HepG2 (cell line): ENCODE results near the gene PTMA. TPM values are rescaled to one million over a fixed set of nuclear protein-coding genes. Genes with fewer than 3 reads are reported as not detected.

Experiments used
- AKAP8 ChIP-seq: sonication (generic); formaldehyde crosslinking; IDR thresholded peaks from 2 replicates; pipeline ENCODE4 v1.5.1; 2020; ENCODE audit warnings: mild to moderate bottlenecking, missing genetic modification reagents
- ARHGAP35 ChIP-seq: sonication (generic); formaldehyde crosslinking; IDR thresholded peaks from 2 replicates; pipeline ENCODE4 v1.9.0; 2022; ENCODE audit warnings: mild to moderate bottlenecking, inconsistent platforms, moderate library complexity, missing genetic modification reagents, borderline replicate concordance
- GZF1 ChIP-seq: sonication (generic); formaldehyde crosslinking; IDR thresholded peaks from 2 replicates; pipeline ENCODE4 v1.5.1; 2020; ENCODE audit warnings: mild to moderate bottlenecking, missing genetic modification reagents
- HMGA1 ChIP-seq: sonication (generic); formaldehyde crosslinking; conservative IDR thresholded peaks from 2 replicates; pipeline ENCODE4 v1.4.0; 2020; ENCODE audit warnings: missing genetic modification reagents
- ISX ChIP-seq: sonication (generic); formaldehyde crosslinking; conservative IDR thresholded peaks from 2 replicates; pipeline ENCODE4 v1.5.0; 2020; ENCODE audit warnings: missing genetic modification reagents
- POLR2AphosphoS2 ChIP-seq: IDR thresholded peaks from 2 replicates; pipeline ENCODE4 v1.6.1; 2011; ENCODE audit warnings: low read depth, low read length, improper control_type of control experiment
- RFX1 ChIP-seq: fragments of 450-650 bp; IDR thresholded peaks from 2 replicates; pipeline ENCODE4 v1.6.1; 2017
- SALL2 ChIP-seq: sonication (generic); formaldehyde crosslinking; IDR thresholded peaks from 2 replicates; pipeline ENCODE4 v1.8.1; 2023; ENCODE audit warnings: mild to moderate bottlenecking, missing genetic modification reagents, inconsistent platforms
- SP4 ChIP-seq: sonication (generic); formaldehyde crosslinking; IDR thresholded peaks from 2 replicates; pipeline ENCODE4 v1.8.1; 2023; ENCODE audit warnings: mild to moderate bottlenecking, missing genetic modification reagents
- TEAD2 ChIP-seq: sonication (generic); formaldehyde crosslinking; IDR thresholded peaks from 2 replicates; pipeline ENCODE4 v1.9.0; 2021; ENCODE audit warnings: missing genetic modification reagents
- YEATS2 ChIP-seq: sonication (generic); formaldehyde crosslinking; IDR thresholded peaks from 2 replicates; pipeline ENCODE4 v1.4.0; 2020; ENCODE audit warnings: missing genetic modification reagents, borderline replicate concordance
- ZNF33B ChIP-seq: sonication (generic); formaldehyde crosslinking; IDR thresholded peaks from 2 replicates; pipeline ENCODE4 v1.5.1; 2020; ENCODE audit warnings: mild to moderate bottlenecking, missing genetic modification reagents
- ZNF501 ChIP-seq: sonication (generic); formaldehyde crosslinking; IDR thresholded peaks from 2 replicates; pipeline ENCODE4 v1.5.1; 2020; ENCODE audit warnings: mild to moderate bottlenecking, moderate library complexity, missing genetic modification reagents
- ZNF841 ChIP-seq: sonication (generic); formaldehyde crosslinking; IDR thresholded peaks from 2 replicates; pipeline ENCODE4 v1.8.1; 2023; ENCODE audit warnings: missing genetic modification reagents, borderline replicate concordance
- polyA plus RNA-seq, 8 experiments: library from polyadenylated mRNA; depleted of rRNA in 3 of 8; stranded (reverse) in 7 of 8; unstranded in 1 of 8; fragments of >200 nt; fragmentation: Illumina TruSeq in 4 of 8; extraction: Trizol in 4 of 8; gene quantifications; 2 replicates each; pipeline versions ENCODE4 v1.2.1 to v1.2.3, GENCODE V29; 2011 to 2016; ENCODE audit warnings: low read depth in 4 of 8, missing spikeins in 1 of 8, mixed read lengths in 1 of 8; ENCODE audit not compliant: insufficient read depth in 1 of 8
- total RNA-seq, 5 experiments: library from RNA; depleted of rRNA; stranded (reverse); fragments of >200 nt; fragmentation: Illumina TruSeq; extraction: Trizol; gene quantifications; 2 replicates each; pipeline ENCODE4 v1.2.3, GENCODE V29; 2016; ENCODE audit warnings: low read depth in 1 of 5
- TF ChIP-seq, protein P1 (sequence below): sonication (generic); formaldehyde crosslinking; IDR thresholded peaks from 2 replicates; pipeline ENCODE4 v1.4.0; 2020; ENCODE audit warnings: mild to moderate bottlenecking, missing genetic modification reagents
- TF ChIP-seq, protein P2 (sequence below): sonication (generic); formaldehyde crosslinking; IDR thresholded peaks from 2 replicates; pipeline ENCODE4 v1.5.0; 2020; ENCODE audit warnings: missing genetic modification reagents
- TF ChIP-seq, protein P3 (sequence below): sonication (generic); formaldehyde crosslinking; IDR thresholded peaks from 2 replicates; pipeline ENCODE4 v1.4.0; 2020; ENCODE audit warnings: missing genetic modification reagents
- TF ChIP-seq, protein P4 (sequence below): IDR thresholded peaks from 2 replicates; pipeline ENCODE4 v1.6.1; 2016; ENCODE audit warnings: low read depth, control low read depth
- TF ChIP-seq, protein P5 (sequence below): sonication (generic); formaldehyde crosslinking; IDR thresholded peaks from 2 replicates; pipeline ENCODE4 v1.8.0; 2023; ENCODE audit warnings: mild to moderate bottlenecking, missing genetic modification reagents
- TF ChIP-seq, protein P6 (sequence below): sonication (generic); formaldehyde crosslinking; IDR thresholded peaks from 2 replicates; pipeline ENCODE4 v1.9.0; 2021; ENCODE audit warnings: missing genetic modification reagents, borderline replicate concordance

PTMA gene
- total and polyA plus RNA-seq, 2 of the 13 experiments (the other 11 are each of a cell fraction or from before 2014, with no cell fraction given): 190 to 1,086 TPM

DNA sequence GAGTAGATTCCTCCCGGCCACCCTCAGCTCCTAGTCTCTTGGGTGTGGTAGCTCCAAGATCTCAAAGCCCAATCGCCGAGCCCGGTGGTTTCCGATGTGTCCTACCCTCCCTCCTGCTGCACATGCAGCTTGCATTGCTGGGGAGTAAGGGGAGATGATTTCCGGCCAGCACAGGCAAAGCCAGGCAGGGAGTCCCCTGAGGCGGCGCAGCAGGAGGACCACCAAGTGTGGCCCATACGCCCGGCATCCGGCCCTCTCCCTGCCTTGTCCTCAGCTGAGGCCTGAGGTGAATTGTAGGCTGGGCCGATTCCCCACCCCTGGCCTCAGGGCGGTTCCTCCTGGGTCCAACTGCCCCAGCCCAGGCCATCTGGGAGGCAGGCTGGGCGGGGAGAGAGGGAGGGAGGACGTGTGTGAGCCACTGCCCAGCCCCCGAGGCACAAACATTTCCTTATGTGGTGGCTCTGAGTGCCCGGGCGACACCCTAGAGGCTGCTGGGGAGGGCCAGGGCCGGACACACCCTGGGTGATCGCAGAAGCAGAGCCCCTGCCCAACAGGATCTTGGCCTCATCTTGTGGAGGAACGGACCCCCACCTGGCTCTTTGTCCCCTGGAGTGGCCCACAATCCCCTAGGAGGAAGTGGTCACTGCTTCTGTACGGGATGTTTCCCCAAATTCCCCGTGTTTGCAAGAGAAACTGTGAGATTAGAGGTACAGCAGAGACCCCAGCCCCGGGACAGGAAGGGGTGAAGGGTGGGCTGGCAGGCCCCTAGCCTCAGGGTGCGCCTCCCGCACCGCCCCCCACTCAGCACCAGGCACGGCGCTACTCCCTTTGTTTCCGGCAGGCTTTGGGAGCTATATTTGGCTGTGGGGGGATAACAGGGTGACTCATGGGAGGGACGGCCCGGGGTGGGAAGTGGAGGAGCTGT is 41.9 kb upstream of the PTMA start (continued):
- TF ChIP-seq GZF1 (no peak), ZNF501 (CRISPR knock-in tag) (no peak), RFX1 (no peak), SALL2 (CRISPR knock-in tag) (peak; percentile 43; the same call in 1 of the 2 replicates), ISX (CRISPR knock-in tag) (no peak), TEAD2 (CRISPR knock-in tag) (no peak), ZNF33B (CRISPR knock-in tag) (no peak), HMGA1 (CRISPR knock-in tag) (no peak), YEATS2 (CRISPR knock-in tag) (peak; percentile 12; the same call in 1 of the 2 replicates), POLR2AphosphoS2 (no peak), ZNF841 (CRISPR knock-in tag) (no peak), AKAP8 (no peak; the same call in 1 of the 2 replicates), ARHGAP35 (CRISPR knock-in tag) (0 out of 2 replicates have a peak, but pooled peaks have one; percentile 48), SP4 (CRISPR knock-in tag) (no peak)
- TF ChIP-seq, protein P1, sequence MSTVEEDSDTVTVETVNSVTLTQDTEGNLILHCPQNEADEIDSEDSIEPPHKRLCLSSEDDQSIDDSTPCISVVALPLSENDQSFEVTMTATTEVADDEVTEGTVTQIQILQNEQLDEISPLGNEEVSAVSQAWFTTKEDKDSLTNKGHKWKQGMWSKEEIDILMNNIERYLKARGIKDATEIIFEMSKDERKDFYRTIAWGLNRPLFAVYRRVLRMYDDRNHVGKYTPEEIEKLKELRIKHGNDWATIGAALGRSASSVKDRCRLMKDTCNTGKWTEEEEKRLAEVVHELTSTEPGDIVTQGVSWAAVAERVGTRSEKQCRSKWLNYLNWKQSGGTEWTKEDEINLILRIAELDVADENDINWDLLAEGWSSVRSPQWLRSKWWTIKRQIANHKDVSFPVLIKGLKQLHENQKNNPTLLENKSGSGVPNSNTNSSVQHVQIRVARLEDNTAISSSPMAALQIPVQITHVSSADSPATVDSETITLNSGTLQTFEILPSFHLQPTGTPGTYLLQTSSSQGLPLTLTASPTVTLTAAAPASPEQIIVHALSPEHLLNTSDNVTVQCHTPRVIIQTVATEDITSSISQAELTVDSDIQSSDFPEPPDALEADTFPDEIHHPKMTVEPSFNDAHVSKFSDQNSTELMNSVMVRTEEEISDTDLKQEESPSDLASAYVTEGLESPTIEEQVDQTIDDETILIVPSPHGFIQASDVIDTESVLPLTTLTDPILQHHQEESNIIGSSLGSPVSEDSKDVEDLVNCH (CRISPR knock-in tag): no peak
- TF ChIP-seq, protein P2, sequence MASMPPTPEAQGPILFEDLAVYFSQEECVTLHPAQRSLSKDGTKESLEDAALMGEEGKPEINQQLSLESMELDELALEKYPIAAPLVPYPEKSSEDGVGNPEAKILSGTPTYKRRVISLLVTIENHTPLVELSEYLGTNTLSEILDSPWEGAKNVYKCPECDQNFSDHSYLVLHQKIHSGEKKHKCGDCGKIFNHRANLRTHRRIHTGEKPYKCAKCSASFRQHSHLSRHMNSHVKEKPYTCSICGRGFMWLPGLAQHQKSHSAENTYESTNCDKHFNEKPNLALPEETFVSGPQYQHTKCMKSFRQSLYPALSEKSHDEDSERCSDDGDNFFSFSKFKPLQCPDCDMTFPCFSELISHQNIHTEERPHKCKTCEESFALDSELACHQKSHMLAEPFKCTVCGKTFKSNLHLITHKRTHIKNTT (CRISPR knock-in tag): no peak
- TF ChIP-seq, protein P3, sequence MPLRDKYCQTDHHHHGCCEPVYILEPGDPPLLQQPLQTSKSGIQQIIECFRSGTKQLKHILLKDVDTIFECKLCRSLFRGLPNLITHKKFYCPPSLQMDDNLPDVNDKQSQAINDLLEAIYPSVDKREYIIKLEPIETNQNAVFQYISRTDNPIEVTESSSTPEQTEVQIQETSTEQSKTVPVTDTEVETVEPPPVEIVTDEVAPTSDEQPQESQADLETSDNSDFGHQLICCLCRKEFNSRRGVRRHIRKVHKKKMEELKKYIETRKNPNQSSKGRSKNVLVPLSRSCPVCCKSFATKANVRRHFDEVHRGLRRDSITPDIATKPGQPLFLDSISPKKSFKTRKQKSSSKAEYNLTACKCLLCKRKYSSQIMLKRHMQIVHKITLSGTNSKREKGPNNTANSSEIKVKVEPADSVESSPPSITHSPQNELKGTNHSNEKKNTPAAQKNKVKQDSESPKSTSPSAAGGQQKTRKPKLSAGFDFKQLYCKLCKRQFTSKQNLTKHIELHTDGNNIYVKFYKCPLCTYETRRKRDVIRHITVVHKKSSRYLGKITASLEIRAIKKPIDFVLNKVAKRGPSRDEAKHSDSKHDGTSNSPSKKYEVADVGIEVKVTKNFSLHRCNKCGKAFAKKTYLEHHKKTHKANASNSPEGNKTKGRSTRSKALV (CRISPR knock-in tag): no peak
- TF ChIP-seq, protein P4, sequence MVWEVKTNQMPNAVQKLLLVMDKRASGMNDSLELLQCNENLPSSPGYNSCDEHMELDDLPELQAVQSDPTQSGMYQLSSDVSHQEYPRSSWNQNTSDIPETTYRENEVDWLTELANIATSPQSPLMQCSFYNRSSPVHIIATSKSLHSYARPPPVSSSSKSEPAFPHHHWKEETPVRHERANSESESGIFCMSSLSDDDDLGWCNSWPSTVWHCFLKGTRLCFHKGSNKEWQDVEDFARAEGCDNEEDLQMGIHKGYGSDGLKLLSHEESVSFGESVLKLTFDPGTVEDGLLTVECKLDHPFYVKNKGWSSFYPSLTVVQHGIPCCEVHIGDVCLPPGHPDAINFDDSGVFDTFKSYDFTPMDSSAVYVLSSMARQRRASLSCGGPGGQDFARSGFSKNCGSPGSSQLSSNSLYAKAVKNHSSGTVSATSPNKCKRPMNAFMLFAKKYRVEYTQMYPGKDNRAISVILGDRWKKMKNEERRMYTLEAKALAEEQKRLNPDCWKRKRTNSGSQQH (CRISPR knock-in tag): no peak
- TF ChIP-seq, protein P5, sequence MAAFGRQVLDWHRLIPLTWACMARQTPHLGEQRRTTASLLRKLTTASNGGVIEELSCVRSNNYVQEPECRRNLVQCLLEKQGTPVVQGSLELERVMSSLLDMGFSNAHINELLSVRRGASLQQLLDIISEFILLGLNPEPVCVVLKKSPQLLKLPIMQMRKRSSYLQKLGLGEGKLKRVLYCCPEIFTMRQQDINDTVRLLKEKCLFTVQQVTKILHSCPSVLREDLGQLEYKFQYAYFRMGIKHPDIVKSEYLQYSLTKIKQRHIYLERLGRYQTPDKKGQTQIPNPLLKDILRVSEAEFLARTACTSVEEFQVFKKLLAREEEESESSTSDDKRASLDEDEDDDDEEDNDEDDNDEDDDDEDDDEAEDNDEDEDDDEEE (CRISPR knock-in tag): 0 out of 2 replicates have a peak, but pooled peaks have one; percentile 63
- TF ChIP-seq, protein P6, sequence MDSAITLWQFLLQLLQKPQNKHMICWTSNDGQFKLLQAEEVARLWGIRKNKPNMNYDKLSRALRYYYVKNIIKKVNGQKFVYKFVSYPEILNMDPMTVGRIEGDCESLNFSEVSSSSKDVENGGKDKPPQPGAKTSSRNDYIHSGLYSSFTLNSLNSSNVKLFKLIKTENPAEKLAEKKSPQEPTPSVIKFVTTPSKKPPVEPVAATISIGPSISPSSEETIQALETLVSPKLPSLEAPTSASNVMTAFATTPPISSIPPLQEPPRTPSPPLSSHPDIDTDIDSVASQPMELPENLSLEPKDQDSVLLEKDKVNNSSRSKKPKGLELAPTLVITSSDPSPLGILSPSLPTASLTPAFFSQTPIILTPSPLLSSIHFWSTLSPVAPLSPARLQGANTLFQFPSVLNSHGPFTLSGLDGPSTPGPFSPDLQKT (CRISPR knock-in tag): no peak
